IMR-90 (cell line): ENCODE data around the gene BSND. TPM values are rescaled to one million over a fixed set of nuclear protein-coding genes. Genes with fewer than 3 reads are reported as not detected.

Experiments used
- ATAC-seq: fragments of 200-7000 bp; cut with Tn5 transposase; 2 replicates; pipeline ENCODE4 v1.9.1; 2020; ENCODE audit warnings: low read depth, mild to moderate bottlenecking, moderate library complexity
- BruUV-seq: library from RNA; stranded (reverse); fragments of 400-500 nt; replicated peaks from 2 replicates; lab custom pipeline; 2021; lab: Mats Ljungman, UMichigan
- CTCF ChIA-PET: fragments of 300-600 bp; formaldehyde crosslinking; extraction: SDS; loops from one replicate; lab custom pipeline; 2021; ENCODE audit warnings: antibody characterized with exemption; lab: Yijun Ruan, JAX
- POLR2A ChIA-PET: fragments of 300-600 bp; sonication (Branson Sonifier 250); formaldehyde crosslinking; loops from one replicate; lab custom pipeline; 2022; ENCODE audit warnings: antibody characterized with exemption; ENCODE audit not compliant: unreplicated experiment; lab: Charles Lee
- DNase-seq: peaks from one replicate; pipeline ENCODE4 v3.0.0; 2013
- H2AFZ ChIP-seq: replicated peaks from 2 replicates; pipeline ENCODE3; 2013; ENCODE audit warnings: low read length, mild to moderate bottlenecking; ENCODE audit not compliant: poor library complexity
- H2AK5ac ChIP-seq: 2 replicates; pipeline ENCODE4 v1.6.1; 2013; ENCODE audit warnings: low read depth, low read length, inconsistent platforms
- H2AK9ac ChIP-seq: replicated peaks from 2 replicates; pipeline ENCODE3; 2013; ENCODE audit warnings: mild to moderate bottlenecking, low read depth, low read length, moderate library complexity; ENCODE audit not compliant: poor library complexity
- H2BK120ac ChIP-seq: 2 replicates; pipeline ENCODE4 v1.6.1; 2013; ENCODE audit warnings: low read depth, low read length, inconsistent platforms
- H2BK15ac ChIP-seq: 3 replicates; pipeline ENCODE4 v1.6.1; 2013; ENCODE audit warnings: low read depth, low read length, inconsistent platforms
- H2BK20ac ChIP-seq: 2 replicates; pipeline ENCODE4 v1.6.1; 2013; ENCODE audit warnings: low read depth, mild to moderate bottlenecking, inconsistent platforms, low read length, moderate library complexity
- H2BK5ac ChIP-seq: 2 replicates; pipeline ENCODE4 v1.6.1; 2013; ENCODE audit warnings: mild to moderate bottlenecking, low read depth, low read length, inconsistent platforms; ENCODE audit not compliant: poor library complexity, severe bottlenecking
- H3K14ac ChIP-seq: replicated peaks from 2 replicates; pipeline ENCODE4 v1.6.1; 2013; ENCODE audit warnings: low read depth, low read length, inconsistent platforms
- H3K18ac ChIP-seq: 2 replicates; pipeline ENCODE4 v1.6.1; 2013; ENCODE audit warnings: low read depth, low read length, control low read depth
- H3K23ac ChIP-seq: 2 replicates; pipeline ENCODE4 v1.6.1; 2013; ENCODE audit warnings: low read depth, low read length, inconsistent platforms
- H3K27ac ChIP-seq: 2 replicates; pipeline ENCODE4 v1.5.1; 2013; ENCODE audit warnings: mild to moderate bottlenecking, control low read depth, low read length; ENCODE audit not compliant: insufficient read depth
- H3K27me3 ChIP-seq: 2 replicates; pipeline ENCODE4 v1.6.1; 2013; ENCODE audit warnings: low read length; ENCODE audit not compliant: control insufficient read depth, insufficient read depth
- H3K36me3 ChIP-seq: 2 replicates; pipeline ENCODE4 v1.6.1; 2013; ENCODE audit warnings: low read length, mixed read lengths; ENCODE audit not compliant: control insufficient read depth, insufficient read depth
- H3K4ac ChIP-seq: 2 replicates; pipeline ENCODE4 v1.6.1; 2013; ENCODE audit warnings: low read depth, low read length, inconsistent platforms
- H3K4me1 ChIP-seq: 2 replicates; pipeline ENCODE4 v1.6.1; 2013; ENCODE audit warnings: low read length, mixed read lengths; ENCODE audit not compliant: control insufficient read depth, insufficient read depth
- H3K4me2 ChIP-seq: 2 replicates; pipeline ENCODE4 v1.6.1; 2013; ENCODE audit warnings: low read depth, mild to moderate bottlenecking, control low read depth, low read length, moderate library complexity
- H3K4me3 ChIP-seq: 2 replicates; pipeline ENCODE4 v1.5.1; 2013; ENCODE audit warnings: low read depth, mild to moderate bottlenecking, control low read depth, low read length, moderate library complexity; ENCODE audit not compliant: insufficient read depth
- H3K56ac ChIP-seq: 2 replicates; pipeline ENCODE4 v1.6.1; 2013; ENCODE audit warnings: low read length, inconsistent platforms; ENCODE audit not compliant: insufficient read depth; ENCODE audit errors: extremely low read depth
- H3K79me1 ChIP-seq, 2 experiments: 2 replicates each; pipeline ENCODE4 v1.6.1; 2013; ENCODE audit warnings: low read length in 2 of 2, inconsistent platforms in 1 of 2, low read depth in 1 of 2
- H3K9ac ChIP-seq: 2 replicates; pipeline ENCODE4 v1.6.1; 2013; ENCODE audit warnings: low read depth, low read length, control low read depth
- H3K9me1 ChIP-seq: 2 replicates; pipeline ENCODE4 v1.6.1; 2013; ENCODE audit warnings: low read length, inconsistent platforms; ENCODE audit not compliant: insufficient read depth
- H3K9me3 ChIP-seq: 2 replicates; pipeline ENCODE4 v1.6.1; 2013; ENCODE audit warnings: low read length; ENCODE audit not compliant: control insufficient read depth, insufficient read depth
- H4K20me1 ChIP-seq: 2 replicates; pipeline ENCODE4 v1.6.1; 2013; ENCODE audit warnings: low read length, inconsistent platforms; ENCODE audit not compliant: insufficient read depth
- H4K5ac ChIP-seq: 2 replicates; pipeline ENCODE4 v1.6.1; 2013; ENCODE audit warnings: mild to moderate bottlenecking, low read depth, low read length, control low read depth
- H4K8ac ChIP-seq, 2 experiments: 2 replicates each; pipeline ENCODE4 v1.6.1; 2013; ENCODE audit warnings: low read depth in 2 of 2, low read length in 2 of 2, control low read depth in 1 of 2, inconsistent platforms in 1 of 2
- H4K91ac ChIP-seq: 2 replicates; pipeline ENCODE4 v1.6.1; 2013; ENCODE audit warnings: low read depth, low read length, inconsistent platforms; ENCODE audit not compliant: insufficient read depth
- WGBS, 2 experiments: methylation state at CpG; one replicate each; pipeline versions ENCODE4 v1.1.5 to v1.1.7; 2013; ENCODE audit warnings: missing lambda C conversion rate in 2 of 2; ENCODE audit not compliant: insufficient read length in 1 of 2; ENCODE audit errors: extremely low coverage in 2 of 2; 5-methylcytosine and 5-hydroxymethylcytosine counted together
- dilution Hi-C: fragments of 300-500 bp; cut with HindIII; formaldehyde crosslinking; loops from one replicate; pipeline ENCODE4 v1.14.3; 2018; ENCODE audit warnings: low sequenced_read_pairs; ENCODE audit not compliant: unreplicated experiment
- in situ Hi-C: fragments of 300-500 bp; cut with MboI; formaldehyde crosslinking; loops from 3 replicates; pipeline ENCODE4 v1.14.3; 2019; ENCODE audit warnings: low sequenced_read_pairs, inconsistent platforms, mixed read lengths
- intact Hi-C: fragments of 100-400 bp; cut with micrococcal nuclease; formaldehyde crosslinking; loops from 2 replicates; pipeline ENCODE4 v1.10.0; 2022
- polyA plus RNA-seq, 3 experiments: library from polyadenylated mRNA; depleted of rRNA; stranded (reverse); fragments of >200 nt; gene quantifications; 2 replicates each; pipeline ENCODE4 v1.2.3, GENCODE V29; 2012; ENCODE audit warnings: low replicate concordance in 1 of 3
- total RNA-seq: library from RNA; depleted of rRNA; stranded (reverse); fragments of >200 nt; gene quantifications from 2 replicates; pipeline ENCODE4 v1.2.3, GENCODE V29; 2012
- TF ChIP-seq, protein P1 (sequence below): fragments of 150-350 bp; IDR thresholded peaks from 2 replicates; pipeline ENCODE4 v1.6.1; 2016; ENCODE audit warnings: low read depth, mild to moderate bottlenecking, low read length, moderate library complexity, borderline replicate concordance

The BSND gene
- total and polyA plus RNA-seq, 2 of the 4 experiments (the other 2 are of a cell fraction), result not detected

DNA sequence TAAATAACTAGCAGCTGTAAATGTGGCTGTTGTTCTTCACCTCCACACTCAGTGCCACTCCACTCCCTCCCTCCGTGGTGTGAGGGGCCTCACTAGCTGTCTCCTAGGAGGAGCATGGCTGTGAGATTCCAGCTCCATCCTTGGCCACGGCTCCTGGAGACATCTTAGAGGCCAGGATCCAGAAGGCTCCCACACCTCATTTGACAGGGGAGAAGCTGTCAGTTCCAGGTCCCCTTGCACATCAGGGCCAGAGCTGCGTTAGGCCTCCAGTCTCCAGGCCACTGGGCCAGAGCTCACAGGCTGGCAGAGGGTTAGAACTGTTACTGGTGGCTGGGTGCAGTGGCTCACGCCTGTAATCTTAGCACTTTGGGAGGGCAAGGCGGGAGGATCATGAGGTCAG is 55.7 kb downstream of the BSND start:
- in situ Hi-C loops, result no loop called here
- Histone ChIP-seq H3K4me3 (no peak overlapping the region), H2BK120ac (no peak overlapping the region), H3K18ac (no peak overlapping the region), H4K5ac (no peak overlapping the region), H3K79me1 (no peaks in the 10 kb centered on the region), H2AK9ac (peak overlapping the region; percentile 28), H3K14ac (no peak overlapping the region), H2BK20ac (no peak overlapping the region), H3K36me3 (no peaks in the 10 kb centered on the region), H3K9me1 (no peaks in the 10 kb centered on the region), H3K56ac (no peak overlapping the region), H3K23ac (no peak overlapping the region), H3K4me2 (no peak overlapping the region), H2AFZ (no peak overlapping the region), H4K20me1 (no peaks in the 10 kb centered on the region), H2BK15ac (no peak overlapping the region), H4K8ac (no peak overlapping the region), H3K4me1 (no peaks in the 10 kb centered on the region), H3K27ac (no peak overlapping the region), H3K4ac (no peak overlapping the region), H2AK5ac (no peak overlapping the region), H4K91ac (no peak overlapping the region), H3K9me3 (no peaks in the 10 kb centered on the region), H3K27me3 (peaks cover 23% of the 10 kb centered on the region; the same call in 1 of the 2 replicates), H2BK5ac (no peak overlapping the region), H3K9ac (no peak overlapping the region)
- 88% methylated on average over 1 of the region's 5 CpGs; no CpG with 5 or more reads in 1 of the 2 experiments for WGBS, 2 experiments
- ChIA-PET CTCF (no interaction called here), POLR2A (no interaction called here)
- DNase-seq (no peak), ATAC-seq (no peak)
- dilution Hi-C loops, result no loop called here
- no TSS peak for BruUV-seq
- intact Hi-C loops, result no loop called here
- TF ChIP-seq, protein P1, sequence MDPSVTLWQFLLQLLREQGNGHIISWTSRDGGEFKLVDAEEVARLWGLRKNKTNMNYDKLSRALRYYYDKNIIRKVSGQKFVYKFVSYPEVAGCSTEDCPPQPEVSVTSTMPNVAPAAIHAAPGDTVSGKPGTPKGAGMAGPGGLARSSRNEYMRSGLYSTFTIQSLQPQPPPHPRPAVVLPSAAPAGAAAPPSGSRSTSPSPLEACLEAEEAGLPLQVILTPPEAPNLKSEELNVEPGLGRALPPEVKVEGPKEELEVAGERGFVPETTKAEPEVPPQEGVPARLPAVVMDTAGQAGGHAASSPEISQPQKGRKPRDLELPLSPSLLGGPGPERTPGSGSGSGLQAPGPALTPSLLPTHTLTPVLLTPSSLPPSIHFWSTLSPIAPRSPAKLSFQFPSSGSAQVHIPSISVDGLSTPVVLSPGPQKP, result no peak
